Spleen (tissue), 7 donors: Measurements from ENCODE around the gene ZNRF4.

Experiments
- POLR2AphosphoS5 ChIP-seq, 3 donors: sonication (generic); formaldehyde crosslinking; IDR thresholded peaks; one replicate each; pipeline ENCODE4 v1.5.1; 2017; ENCODE audit warnings: antibody characterized with exemption in 3 of 3
- TF ChIP-seq, protein P1 (sequence below), 11 experiments: fragments of 200-600 bp in 7 of 11; fragments of 450-650 bp in 4 of 11; sonication (generic) in 4 of 11; IDR thresholded peaks in 8 of 11; conservative IDR thresholded peaks in 3 of 11; 1 replicate in 7 of 11; 2 replicates in 4 of 11; pipeline versions ENCODE4 v1.4.0 to v1.8.0; 2016 to 2021; ENCODE audit warnings: antibody characterized with exemption in 11 of 11, inconsistent platforms in 4 of 11, mild to moderate bottlenecking in 1 of 11
- donor health status: DM: no; HTN: no; CAD: no; lungs with moderate emphysema.
- donor health status: DM: no; HTN: no; CAD: no.
- donor health status: DM: no; HTN: no; CAD: no.

DNA sequence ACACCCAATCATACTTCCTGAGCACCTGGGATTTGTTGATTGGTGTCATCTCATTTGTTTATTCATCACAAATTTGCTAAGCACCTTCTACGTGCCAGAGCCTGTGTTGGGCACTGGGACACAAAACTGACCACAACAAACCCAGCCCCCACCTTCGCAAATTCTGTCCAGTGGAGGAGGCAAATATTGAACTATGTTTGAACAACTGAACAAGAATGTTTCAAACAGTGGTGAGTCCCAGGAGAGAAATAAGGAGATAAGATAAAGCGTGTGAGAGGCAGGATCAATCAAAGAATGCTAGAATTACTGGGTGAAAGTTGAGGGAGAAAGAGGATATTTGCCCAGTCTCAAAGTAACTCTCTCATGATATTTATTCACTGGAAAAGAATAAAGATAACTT lies 8.7 kb downstream of the ZNRF4 start:
- no peak for TF ChIP-seq POLR2AphosphoS5 (IDR thresholded peaks at IDR 0.05)
- TF ChIP-seq, protein P1, sequence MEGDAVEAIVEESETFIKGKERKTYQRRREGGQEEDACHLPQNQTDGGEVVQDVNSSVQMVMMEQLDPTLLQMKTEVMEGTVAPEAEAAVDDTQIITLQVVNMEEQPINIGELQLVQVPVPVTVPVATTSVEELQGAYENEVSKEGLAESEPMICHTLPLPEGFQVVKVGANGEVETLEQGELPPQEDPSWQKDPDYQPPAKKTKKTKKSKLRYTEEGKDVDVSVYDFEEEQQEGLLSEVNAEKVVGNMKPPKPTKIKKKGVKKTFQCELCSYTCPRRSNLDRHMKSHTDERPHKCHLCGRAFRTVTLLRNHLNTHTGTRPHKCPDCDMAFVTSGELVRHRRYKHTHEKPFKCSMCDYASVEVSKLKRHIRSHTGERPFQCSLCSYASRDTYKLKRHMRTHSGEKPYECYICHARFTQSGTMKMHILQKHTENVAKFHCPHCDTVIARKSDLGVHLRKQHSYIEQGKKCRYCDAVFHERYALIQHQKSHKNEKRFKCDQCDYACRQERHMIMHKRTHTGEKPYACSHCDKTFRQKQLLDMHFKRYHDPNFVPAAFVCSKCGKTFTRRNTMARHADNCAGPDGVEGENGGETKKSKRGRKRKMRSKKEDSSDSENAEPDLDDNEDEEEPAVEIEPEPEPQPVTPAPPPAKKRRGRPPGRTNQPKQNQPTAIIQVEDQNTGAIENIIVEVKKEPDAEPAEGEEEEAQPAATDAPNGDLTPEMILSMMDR (IDR thresholded peaks at IDR 0.05 in 8 of 11, conservative IDR thresholded peaks at IDR 0.05 in 3 of 11) = no peak
